NB4 (cell line): ENCODE results near the gene KRT74.

ENCODE experiments used
- DNase-seq: peaks from one replicate; pipeline ENCODE4 v3.0.0; 2010; ENCODE audit warnings: low read depth
- H3K4me3 ChIP-seq: one replicate; pipeline ENCODE4 v1.5.1; 2011; ENCODE audit warnings: mild to moderate bottlenecking, low read depth, low read length, moderate library complexity
- CTCF ChIP-seq: IDR thresholded peaks from one replicate; pipeline ENCODE4 v1.5.1; 2012; ENCODE audit warnings: low read depth, low read length
- MAX ChIP-seq: IDR thresholded peaks from 2 replicates; pipeline ENCODE4 v1.6.1; 2011; ENCODE audit warnings: low read depth, low read length
- MYC ChIP-seq: IDR thresholded peaks from 2 replicates; pipeline ENCODE4 v1.6.1; 2011; ENCODE audit warnings: low read depth, low read length
- POLR2A ChIP-seq: IDR thresholded peaks from 2 replicates; pipeline ENCODE4 v1.6.1; 2011; ENCODE audit warnings: mild to moderate bottlenecking; ENCODE audit not compliant: insufficient read length; ENCODE audit errors: extremely low read depth

KRT74 gene

GRCh38 chr12:52568111-52568510 is 5.5 kb downstream of the KRT74 start:
- TF ChIP-seq POLR2A (no peak), CTCF (no peak), MAX (no peak), MYC (no peak)
- no peak for DNase-seq

GRCh38 chr12:52566847-52567291 is 6.8 kb downstream of the KRT74 start:
- H3K4me3 ChIP-seq = no peak overlapping the region
- TF ChIP-seq MYC = no peak
- no peak for DNase-seq

More at GRCh38 chr12:52568111-52568510, 5.5 kb downstream of the KRT74 start:
- H3K4me3 ChIP-seq = no peak overlapping the region

- no peak for DNase-seq
- no peak overlapping the region for H3K4me3 ChIP-seq
- TF ChIP-seq MYC = no peak
- no peak for TF ChIP-seq POLR2A
- TF ChIP-seq MAX = no peak
- TF ChIP-seq CTCF = no peak
Measured at GRCh38 chr12:52564582-52564981, 9.1 kb downstream of the KRT74 start.

- DNase-seq = no peak
- no peak overlapping the region for H3K4me3 ChIP-seq
- TF ChIP-seq MAX (no peak), MYC (no peak), POLR2A (no peak), CTCF (peak; percentile 20)
Measured at GRCh38 chr12:52561880-52562449, 11.7 kb downstream of the KRT74 start.

- TF ChIP-seq CTCF (no peak), POLR2A (no peak), MYC (no peak), MAX (no peak)
- no peak overlapping the region for H3K4me3 ChIP-seq
- no peak for DNase-seq
Measured at GRCh38 chr12:52559979-52560378, 13.7 kb downstream of the KRT74 start.

- H3K4me3 ChIP-seq = no peak overlapping the region
- DNase-seq = no peak
- no peak for TF ChIP-seq MYC
- no peak for TF ChIP-seq POLR2A
- TF ChIP-seq MAX = no peak
- no peak for TF ChIP-seq CTCF
Measured at GRCh38 chr12:52558781-52559445, 14.7 kb downstream of the KRT74 start.
